Keratinocyte (primary cell): Measurements from ENCODE around the gene SERTAD4.

Experiments used
- EZH2 ChIP-seq: IDR thresholded peaks from one replicate; pipeline ENCODE4 v1.6.1; 2012; ENCODE audit warnings: inconsistent platforms, mild to moderate bottlenecking, low read length, moderate library complexity
- TF ChIP-seq, protein P1 (sequence below), 3 experiments: IDR thresholded peaks in 1 of 3; conservative IDR thresholded peaks in 1 of 3; optimal IDR thresholded peaks in 1 of 3; 2 replicates in 2 of 3; 3 replicates in 1 of 3; pipeline versions ENCODE3 to v1.5.1; 2011; ENCODE audit warnings: low read length in 3 of 3, mild to moderate bottlenecking in 3 of 3, moderate library complexity in 2 of 3, control low read depth in 1 of 3, inconsistent platforms in 1 of 3; ENCODE audit not compliant: insufficient read depth in 2 of 3; ENCODE audit errors: extremely low read depth in 1 of 3

DNA sequence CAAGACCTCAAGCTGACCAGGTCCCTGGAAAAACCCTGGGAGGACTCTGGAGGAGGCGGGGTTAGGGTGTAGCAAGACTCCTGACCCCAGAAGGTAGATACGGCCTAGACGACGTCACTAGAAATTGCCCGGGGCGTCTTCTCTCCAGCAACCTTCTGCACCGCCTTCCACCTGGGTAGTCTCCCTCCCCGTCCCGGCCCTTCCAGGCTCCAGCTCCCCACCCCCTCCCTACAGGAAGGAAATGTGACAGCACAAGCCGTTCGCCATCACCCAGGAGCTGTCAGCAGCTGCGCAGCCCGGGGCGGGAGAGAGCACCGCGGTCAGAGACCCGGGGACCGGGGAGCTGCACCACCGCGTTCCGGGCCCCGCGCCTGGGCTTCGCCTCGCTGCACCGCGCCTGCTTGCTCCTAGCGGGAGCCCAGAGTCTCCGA is 20.0 kb downstream of the SERTAD4 start:
- TF ChIP-seq, protein P1, sequence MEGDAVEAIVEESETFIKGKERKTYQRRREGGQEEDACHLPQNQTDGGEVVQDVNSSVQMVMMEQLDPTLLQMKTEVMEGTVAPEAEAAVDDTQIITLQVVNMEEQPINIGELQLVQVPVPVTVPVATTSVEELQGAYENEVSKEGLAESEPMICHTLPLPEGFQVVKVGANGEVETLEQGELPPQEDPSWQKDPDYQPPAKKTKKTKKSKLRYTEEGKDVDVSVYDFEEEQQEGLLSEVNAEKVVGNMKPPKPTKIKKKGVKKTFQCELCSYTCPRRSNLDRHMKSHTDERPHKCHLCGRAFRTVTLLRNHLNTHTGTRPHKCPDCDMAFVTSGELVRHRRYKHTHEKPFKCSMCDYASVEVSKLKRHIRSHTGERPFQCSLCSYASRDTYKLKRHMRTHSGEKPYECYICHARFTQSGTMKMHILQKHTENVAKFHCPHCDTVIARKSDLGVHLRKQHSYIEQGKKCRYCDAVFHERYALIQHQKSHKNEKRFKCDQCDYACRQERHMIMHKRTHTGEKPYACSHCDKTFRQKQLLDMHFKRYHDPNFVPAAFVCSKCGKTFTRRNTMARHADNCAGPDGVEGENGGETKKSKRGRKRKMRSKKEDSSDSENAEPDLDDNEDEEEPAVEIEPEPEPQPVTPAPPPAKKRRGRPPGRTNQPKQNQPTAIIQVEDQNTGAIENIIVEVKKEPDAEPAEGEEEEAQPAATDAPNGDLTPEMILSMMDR (optimal IDR thresholded peaks at IDR 0.05 in 1 of 3, IDR thresholded peaks at IDR 0.05 in 1 of 3, conservative IDR thresholded peaks at IDR 0.05 in 1 of 3; ENCODE audit: extremely low read depth in 1 of 3, insufficient read depth in 2 of 3, low read length in 3 of 3) = no peak
- TF ChIP-seq EZH2 = no peak
